ENCODE results near the gene MANF. TPM values are rescaled to one million over a fixed set of nuclear protein-coding genes. Genes with fewer than 3 reads are reported as not detected.

Gene MANF
- total and polyA plus RNA-seq, 10 donors = 31.8 to 85.8 (median 47.7) TPM

DNA sequence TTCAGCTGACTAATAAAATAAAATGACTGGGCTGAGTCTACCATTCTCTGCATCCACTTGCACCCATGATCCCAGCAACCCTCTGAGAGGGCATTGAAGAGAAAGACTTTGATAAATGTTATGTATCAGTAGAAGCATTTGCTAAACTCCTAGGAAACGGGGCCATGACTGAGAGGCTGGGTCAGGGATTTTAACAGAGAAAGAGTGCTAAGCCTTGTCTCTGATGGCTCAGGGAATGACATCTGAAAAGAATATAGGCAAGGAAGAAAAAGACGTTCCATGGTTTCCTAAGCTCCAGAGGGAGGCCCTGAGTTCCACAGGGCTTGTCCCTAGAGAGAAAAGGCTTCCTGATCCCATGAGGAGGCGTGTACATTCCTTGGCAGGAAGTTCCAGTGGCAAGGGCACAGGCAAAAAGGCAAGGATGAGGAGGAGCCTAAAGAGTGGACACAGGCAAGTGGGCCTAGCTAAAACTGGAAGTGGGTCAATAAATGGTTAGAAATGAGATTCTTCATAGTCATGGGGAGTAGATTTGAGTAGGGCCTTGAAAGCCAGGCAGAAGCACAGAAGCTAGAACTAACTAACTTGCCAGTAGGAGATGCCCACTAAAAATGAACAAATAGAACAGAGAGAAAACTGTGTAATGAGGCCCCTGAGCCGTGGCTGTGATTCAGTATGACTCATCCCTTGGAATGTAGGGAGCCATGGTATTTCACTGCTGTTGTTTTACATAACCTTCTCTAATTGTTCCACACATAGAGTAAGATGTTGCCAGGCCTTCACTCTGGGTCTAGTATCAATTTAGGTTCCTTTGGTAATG lies 44.9 kb upstream of the MANF start:
- no peak for DNase-seq
- intact Hi-C loops (cut with DNase I; ENCODE audit: low total_unique reads) = no loop called here
- no peaks in the 10 kb centered on the region for H3K9me3 ChIP-seq
- WGBS, 5 donors = 62 to 76% (median 65%) methylated on average over 4 of the region's 4 CpGs
- no peaks in the 10 kb centered on the region for H3K27me3 ChIP-seq (replicated peaks in 1 of 7)
- no peaks in the 10 kb centered on the region for H3K4me1 ChIP-seq
- H3K27ac ChIP-seq = no peak overlapping the region
- no peaks in the 10 kb centered on the region for H3K36me3 ChIP-seq
- no peak overlapping the region for H3K4me3 ChIP-seq
- TF ChIP-seq POLR2AphosphoS5 (IDR thresholded peaks at IDR 0.05) = no peak
- TF ChIP-seq POLR2A (IDR thresholded peaks at IDR 0.05) = no peak
- TF ChIP-seq, protein P1, sequence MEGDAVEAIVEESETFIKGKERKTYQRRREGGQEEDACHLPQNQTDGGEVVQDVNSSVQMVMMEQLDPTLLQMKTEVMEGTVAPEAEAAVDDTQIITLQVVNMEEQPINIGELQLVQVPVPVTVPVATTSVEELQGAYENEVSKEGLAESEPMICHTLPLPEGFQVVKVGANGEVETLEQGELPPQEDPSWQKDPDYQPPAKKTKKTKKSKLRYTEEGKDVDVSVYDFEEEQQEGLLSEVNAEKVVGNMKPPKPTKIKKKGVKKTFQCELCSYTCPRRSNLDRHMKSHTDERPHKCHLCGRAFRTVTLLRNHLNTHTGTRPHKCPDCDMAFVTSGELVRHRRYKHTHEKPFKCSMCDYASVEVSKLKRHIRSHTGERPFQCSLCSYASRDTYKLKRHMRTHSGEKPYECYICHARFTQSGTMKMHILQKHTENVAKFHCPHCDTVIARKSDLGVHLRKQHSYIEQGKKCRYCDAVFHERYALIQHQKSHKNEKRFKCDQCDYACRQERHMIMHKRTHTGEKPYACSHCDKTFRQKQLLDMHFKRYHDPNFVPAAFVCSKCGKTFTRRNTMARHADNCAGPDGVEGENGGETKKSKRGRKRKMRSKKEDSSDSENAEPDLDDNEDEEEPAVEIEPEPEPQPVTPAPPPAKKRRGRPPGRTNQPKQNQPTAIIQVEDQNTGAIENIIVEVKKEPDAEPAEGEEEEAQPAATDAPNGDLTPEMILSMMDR (IDR thresholded peaks at IDR 0.05 in 8 of 11, conservative IDR thresholded peaks at IDR 0.05 in 3 of 11) = no peak

DNA sequence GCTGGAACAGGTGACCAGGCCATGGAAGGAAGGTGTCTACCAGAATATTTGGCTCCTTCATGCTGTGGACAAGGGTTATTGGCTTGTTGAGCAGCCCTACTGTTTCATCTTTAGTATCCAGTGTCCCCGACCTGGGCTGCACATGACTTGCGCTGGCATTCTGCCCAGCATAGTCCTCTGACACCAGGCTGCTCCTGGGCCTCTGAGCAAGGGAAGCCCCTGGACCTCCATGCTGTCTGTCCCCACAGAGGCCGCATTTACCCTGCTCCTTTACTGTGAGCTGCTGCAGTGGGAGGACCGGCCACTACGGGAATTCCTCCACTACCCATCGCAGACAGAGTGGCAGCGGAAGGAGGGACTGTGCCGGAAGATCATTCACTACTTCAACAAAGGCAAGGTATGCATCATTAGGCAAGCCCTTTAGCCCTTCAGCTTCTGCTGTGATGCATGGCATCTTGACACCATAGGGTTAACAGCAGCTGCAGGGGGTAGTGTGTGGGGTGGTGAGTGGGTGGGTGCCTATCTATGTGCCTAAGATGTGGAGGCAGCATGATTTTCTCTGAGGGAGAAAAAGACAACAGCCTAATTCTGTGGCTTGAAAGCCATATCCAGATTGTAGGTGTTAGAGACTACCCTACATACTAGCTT lies 44.0 kb upstream of the MANF start:
- no peak for DNase-seq

DNA sequence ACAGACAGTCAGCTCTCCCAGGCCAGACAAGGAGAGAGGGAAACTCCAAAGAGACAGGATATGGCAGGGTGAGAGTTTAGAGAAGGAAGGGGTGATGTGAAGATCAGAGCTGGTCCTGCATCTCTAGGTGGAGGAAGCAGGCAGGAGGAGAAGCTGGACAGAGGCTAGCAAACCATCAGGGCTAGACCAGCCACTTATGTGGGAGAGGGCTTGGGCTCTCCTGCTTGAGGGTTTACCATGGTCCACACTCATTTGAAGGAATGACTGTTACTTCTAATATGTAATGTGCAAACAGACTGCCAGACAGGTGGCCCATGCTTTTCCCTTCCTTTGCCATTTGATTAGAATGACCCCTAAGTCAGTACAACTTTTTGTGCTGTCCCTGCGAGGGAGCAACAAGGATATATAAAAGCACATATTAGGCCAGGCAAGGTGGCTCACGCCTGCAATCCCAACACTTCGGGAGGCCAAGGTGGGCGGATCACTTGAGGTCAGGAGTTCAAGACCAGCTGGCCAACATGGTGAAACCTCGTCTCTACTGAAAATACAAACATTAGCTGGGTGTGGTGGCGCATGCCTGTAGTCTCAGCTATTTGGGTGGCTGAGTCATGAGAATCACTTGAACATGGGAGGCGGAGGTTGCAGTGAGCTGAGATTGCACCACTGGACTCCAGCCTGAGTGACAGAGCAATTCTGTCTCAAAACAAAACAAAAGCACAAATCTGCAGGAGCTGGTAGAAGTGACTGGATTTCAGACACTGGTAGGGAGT lies 41.0 kb upstream of the MANF start:
- H3K4me1 ChIP-seq = no peaks in the 10 kb centered on the region
- TF ChIP-seq, protein P1 (IDR thresholded peaks at IDR 0.05 in 8 of 11, conservative IDR thresholded peaks at IDR 0.05 in 3 of 11) = no peak
- no peak for TF ChIP-seq POLR2A (IDR thresholded peaks at IDR 0.05)
- no peak for TF ChIP-seq POLR2AphosphoS5 (IDR thresholded peaks at IDR 0.05)
- no peaks in the 10 kb centered on the region for H3K36me3 ChIP-seq
- H3K27ac ChIP-seq = no peak overlapping the region
- WGBS, 5 donors = 81 to 95% (median 84%) methylated on average over 7 of the region's 7 CpGs
- H3K27me3 ChIP-seq (replicated peaks in 1 of 7) = peaks cover 0 to 2% (median 0%) of the 10 kb centered on the region in 7 donors
- DNase-seq = no peak
- peaks cover 0 to 4% (median 0%) of the 10 kb centered on the region in 8 donors for H3K9me3 ChIP-seq
- intact Hi-C loops (cut with DNase I; ENCODE audit: low total_unique reads) = no loop called here
- no peak overlapping the region for H3K4me3 ChIP-seq

More for the DNA sequence above, 44.0 kb upstream of the MANF start:
- Histone ChIP-seq H3K27ac (no peak overlapping the region), H3K36me3 (no peaks in the 10 kb centered on the region), H3K4me1 (no peaks in the 10 kb centered on the region), H3K9me3 (no peaks in the 10 kb centered on the region), H3K27me3 (replicated peaks in 1 of 7) (no peaks in the 10 kb centered on the region), H3K4me3 (no peak overlapping the region)
- intact Hi-C loops (cut with DNase I; ENCODE audit: low total_unique reads) = no loop called here
- no peak for TF ChIP-seq POLR2AphosphoS5 (IDR thresholded peaks at IDR 0.05)
- TF ChIP-seq, protein P1 (IDR thresholded peaks at IDR 0.05 in 8 of 11, conservative IDR thresholded peaks at IDR 0.05 in 3 of 11) = no peak
- no peak for TF ChIP-seq POLR2A (IDR thresholded peaks at IDR 0.05)
- 86 to 93% (median 89%) methylated on average over 8 of the region's 8 CpGs for WGBS, 5 donors
